ENCODE results near the gene KCNQ1.
A peak's percentile ranks its signal among the peaks of the same experiment; 100 is the strongest.

KCNQ1 gene

DNA sequence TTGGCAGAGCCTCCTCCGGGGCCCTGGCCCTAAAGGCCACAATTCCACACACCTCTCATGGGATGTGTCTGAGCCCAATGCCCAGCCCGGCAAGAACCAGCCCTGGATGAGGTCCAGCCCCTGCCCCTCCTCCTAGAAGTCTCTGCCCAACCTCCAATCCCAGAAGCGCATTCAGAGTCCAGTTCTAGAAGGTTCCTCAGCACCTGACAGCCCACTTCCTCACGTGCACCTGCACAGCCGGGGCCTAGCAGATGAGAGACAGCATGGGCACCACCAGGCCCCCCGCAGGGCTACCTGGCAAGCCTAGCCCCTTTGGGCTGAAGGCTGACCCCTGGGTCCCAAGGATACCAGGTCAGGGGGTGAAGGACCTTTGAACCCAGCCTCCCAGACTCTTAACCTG, 452.2 kb downstream of the KCNQ1 start:
- no peak for FAIRE-seq

DNA sequence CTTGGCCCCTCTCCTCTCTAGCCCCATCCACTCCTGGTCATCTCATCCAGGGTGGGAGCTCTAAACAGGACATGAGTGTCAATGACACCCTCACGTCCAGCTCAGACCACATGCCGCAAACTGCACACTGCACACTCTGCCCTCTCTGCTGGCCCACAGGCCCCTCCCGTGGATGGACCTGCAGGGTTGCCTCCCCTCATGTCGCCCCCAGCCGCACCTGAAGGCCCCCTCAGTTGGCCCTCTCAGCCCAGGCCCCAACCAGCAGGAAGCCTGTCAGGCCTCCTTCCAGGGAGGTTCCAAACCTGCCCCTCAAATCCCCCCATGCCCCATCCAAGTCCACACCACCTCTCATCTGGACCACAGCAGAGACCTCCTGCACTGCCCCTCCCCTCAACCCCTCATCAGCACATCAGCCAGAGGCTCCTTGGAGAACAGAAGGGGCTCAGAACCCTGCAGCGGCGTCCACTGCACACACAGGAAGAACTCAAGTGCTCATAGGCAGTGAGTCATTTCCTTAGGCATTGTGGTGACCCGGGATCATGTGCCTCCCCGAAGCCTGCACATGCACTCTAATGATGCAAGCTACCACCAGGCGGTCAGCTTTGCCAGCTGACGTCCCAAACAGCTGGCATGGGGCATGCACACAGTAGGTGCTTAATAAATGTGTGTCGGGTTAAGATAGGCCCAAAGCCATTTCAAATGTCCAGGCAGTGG, 453.7 kb downstream of the KCNQ1 start:
- FAIRE-seq, result peak; percentile 40

More for the DNA sequence above, 452.2 kb downstream of the KCNQ1 start:
- no peak for DNase-seq (ENCODE audit: insufficient read length, low spot score)

More for the DNA sequence above, 453.7 kb downstream of the KCNQ1 start:
- no peak for DNase-seq (ENCODE audit: insufficient read length, low spot score)
